ENCODE results near the gene PLA2G4B.

DNA sequence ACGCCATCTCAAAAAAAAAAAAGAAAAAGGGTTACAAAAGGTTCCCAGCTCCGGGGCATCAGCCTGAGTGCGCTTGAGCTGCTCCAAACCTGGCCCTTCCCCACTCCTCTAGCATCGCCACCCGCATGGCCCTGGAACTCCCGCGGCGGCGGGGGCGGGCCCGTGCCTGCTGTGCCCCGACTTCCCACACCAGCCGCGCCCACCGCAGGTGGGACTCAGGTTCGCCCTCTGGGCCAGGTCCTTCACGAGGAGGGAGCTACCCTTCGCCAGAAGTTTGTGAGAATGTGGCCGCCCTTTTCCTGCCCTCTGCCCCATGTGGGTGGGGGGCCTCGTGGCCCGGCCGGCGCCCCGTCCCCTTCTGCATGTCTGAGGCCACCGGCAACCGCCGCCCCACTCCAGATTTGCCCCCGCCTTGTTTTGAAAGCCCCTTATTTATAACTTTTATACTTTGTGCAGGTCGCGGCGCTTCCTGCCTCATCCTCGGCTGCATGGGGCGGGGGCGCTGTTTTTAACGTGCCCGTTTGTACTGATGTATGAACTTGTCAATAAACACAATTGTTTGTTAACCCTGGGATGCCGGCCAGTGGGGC, 11.3 kb upstream of the PLA2G4B start:
- TF ChIP-seq, protein P1, sequence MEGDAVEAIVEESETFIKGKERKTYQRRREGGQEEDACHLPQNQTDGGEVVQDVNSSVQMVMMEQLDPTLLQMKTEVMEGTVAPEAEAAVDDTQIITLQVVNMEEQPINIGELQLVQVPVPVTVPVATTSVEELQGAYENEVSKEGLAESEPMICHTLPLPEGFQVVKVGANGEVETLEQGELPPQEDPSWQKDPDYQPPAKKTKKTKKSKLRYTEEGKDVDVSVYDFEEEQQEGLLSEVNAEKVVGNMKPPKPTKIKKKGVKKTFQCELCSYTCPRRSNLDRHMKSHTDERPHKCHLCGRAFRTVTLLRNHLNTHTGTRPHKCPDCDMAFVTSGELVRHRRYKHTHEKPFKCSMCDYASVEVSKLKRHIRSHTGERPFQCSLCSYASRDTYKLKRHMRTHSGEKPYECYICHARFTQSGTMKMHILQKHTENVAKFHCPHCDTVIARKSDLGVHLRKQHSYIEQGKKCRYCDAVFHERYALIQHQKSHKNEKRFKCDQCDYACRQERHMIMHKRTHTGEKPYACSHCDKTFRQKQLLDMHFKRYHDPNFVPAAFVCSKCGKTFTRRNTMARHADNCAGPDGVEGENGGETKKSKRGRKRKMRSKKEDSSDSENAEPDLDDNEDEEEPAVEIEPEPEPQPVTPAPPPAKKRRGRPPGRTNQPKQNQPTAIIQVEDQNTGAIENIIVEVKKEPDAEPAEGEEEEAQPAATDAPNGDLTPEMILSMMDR (IDR thresholded peaks at IDR 0.05; ENCODE audit: poor library complexity) = no peak
- no peak for TF ChIP-seq EZH2 (IDR thresholded peaks at IDR 0.05; ENCODE audit: borderline replicate concordance)
